Caco-2 (cell line): Measurements from ENCODE around the gene ZNF638. TPM values are rescaled to one million over a fixed set of nuclear protein-coding genes. Genes with fewer than 3 reads are reported as not detected.
A peak's percentile ranks its signal among the peaks of the same experiment; 100 is the strongest.

ENCODE experiments used
- BruUV-seq: library from RNA; stranded (reverse); fragments of 400-500 nt; replicated peaks from 2 replicates; lab custom pipeline; 2021; lab: Mats Ljungman, UMichigan
- CTCF ChIA-PET: fragments of 300-600 bp; sonication (Branson Sonifier 250); formaldehyde crosslinking; loops from one replicate; lab custom pipeline; 2022; ENCODE audit warnings: antibody characterized with exemption; lab: Charles Lee
- POLR2A ChIA-PET: fragments of 300-600 bp; sonication (Branson Sonifier 250); formaldehyde crosslinking; loops from one replicate; lab custom pipeline; 2022; ENCODE audit warnings: antibody characterized with exemption; lab: Charles Lee
- DNase-seq, 2 experiments: peaks; one replicate each; pipeline versions ENCODE4 v3.0.0 to v3.0.0-alpha.2; 2020 to 2022
- H3K27me3 ChIP-seq: replicated peaks from 2 replicates; pipeline ENCODE4 v1.6.0; 2011; ENCODE audit warnings: low read length; ENCODE audit not compliant: control insufficient read depth, insufficient read depth
- H3K36me3 ChIP-seq: 2 replicates; pipeline ENCODE4 v1.5.1; 2011; ENCODE audit warnings: low read length; ENCODE audit not compliant: control insufficient read depth, insufficient read depth
- H3K4me1 ChIP-seq: fragments of 250-450 bp; sonication (Bioruptor Pico); 2 replicates; pipeline ENCODE4 v1.5.1; 2020; ENCODE audit warnings: mild to moderate bottlenecking
- H3K4me3 ChIP-seq: 2 replicates; pipeline ENCODE4 v1.5.1; 2011; ENCODE audit warnings: low read depth, mild to moderate bottlenecking, control low read depth, low read length
- H3K9me3 ChIP-seq: fragments of 250-450 bp; sonication (Bioruptor Pico); 2 replicates; pipeline ENCODE4 v1.5.1; 2020; ENCODE audit warnings: mild to moderate bottlenecking, moderate library complexity
- H3K27ac Mint-ChIP-seq: one replicate; pipeline ENCODE4 v1.8.0; 2022; ENCODE audit warnings: mixed read lengths; ENCODE audit not compliant: unreplicated experiment
- H3K27me3 Mint-ChIP-seq: one replicate; pipeline ENCODE4 v1.8.0; 2022; ENCODE audit warnings: mixed read lengths; ENCODE audit not compliant: insufficient read depth, unreplicated experiment
- H3K36me3 Mint-ChIP-seq: one replicate; pipeline ENCODE4 v1.8.0; 2022; ENCODE audit warnings: mild to moderate bottlenecking, mixed read lengths; ENCODE audit not compliant: insufficient read depth, unreplicated experiment
- H3K4me1 Mint-ChIP-seq: one replicate; pipeline ENCODE4 v1.8.0; 2022; ENCODE audit warnings: low read depth, mixed read lengths; ENCODE audit not compliant: unreplicated experiment
- H3K4me3 Mint-ChIP-seq: one replicate; pipeline ENCODE4 v1.8.0; 2022; ENCODE audit warnings: mild to moderate bottlenecking, moderate library complexity, mixed read lengths; ENCODE audit not compliant: unreplicated experiment
- H3K9me3 Mint-ChIP-seq: one replicate; pipeline ENCODE4 v1.8.0; 2022; ENCODE audit warnings: mixed read lengths; ENCODE audit not compliant: unreplicated experiment
- intact Hi-C: fragments of 100-400 bp; cut with micrococcal nuclease; formaldehyde crosslinking; loops from one replicate; pipeline ENCODE4 v1.10.0; 2022; ENCODE audit not compliant: unreplicated experiment
- total RNA-seq: library from RNA; stranded (reverse); gene quantifications from 2 replicates; pipeline ENCODE4 v1.2.3, GENCODE V29; 2022
- TF ChIP-seq, protein P1 (sequence below), 2 experiments: fragments of 200-600 bp in 1 of 2; IDR thresholded peaks; 1 replicate in 1 of 2; 2 replicates in 1 of 2; pipeline versions ENCODE4 v1.5.1 to v1.8.0; 2011 to 2022; ENCODE audit warnings: antibody characterized with exemption in 1 of 2, control low read depth in 1 of 2, inconsistent platforms in 1 of 2, low read depth in 1 of 2, low read length in 1 of 2, mild to moderate bottlenecking in 1 of 2, moderate library complexity in 1 of 2; ENCODE audit not compliant: insufficient read depth in 1 of 2, severe bottlenecking in 1 of 2, unreplicated experiment in 1 of 2

Gene ZNF638
- total RNA-seq, 1 experiment from 2014 or later = 133 TPM

DNA sequence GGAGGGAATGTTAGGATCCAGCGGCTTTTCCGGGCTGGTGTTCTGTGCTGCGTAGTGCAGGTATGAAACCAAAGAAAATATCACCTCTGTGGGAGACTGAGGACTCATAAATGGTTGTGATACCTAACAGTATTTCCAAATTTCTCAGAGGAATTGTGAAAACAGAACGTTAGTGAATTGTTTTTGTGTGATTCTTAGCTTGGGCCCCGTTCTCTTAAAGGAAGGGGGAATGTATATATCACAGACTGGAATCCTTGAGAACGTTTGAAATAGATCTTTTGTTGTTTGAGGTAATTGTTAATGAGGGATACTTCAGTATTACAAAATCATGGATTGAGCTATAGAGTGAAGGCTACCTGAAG, 834 bp downstream of the ZNF638 start:
- Histone ChIP-seq H3K4me3 (peak overlapping the region; percentile 92), H3K36me3 (no peaks in the 10 kb centered on the region), H3K27me3 (no peaks in the 10 kb centered on the region), H3K9me3 (no peaks in the 10 kb centered on the region), H3K4me1 (peaks cover 11% of the 10 kb centered on the region; the same call in 1 of the 2 replicates)
- BruUV-seq = no TSS peak
- intact Hi-C loops = no loop called here
- no peak for DNase-seq
- TF ChIP-seq, protein P1, sequence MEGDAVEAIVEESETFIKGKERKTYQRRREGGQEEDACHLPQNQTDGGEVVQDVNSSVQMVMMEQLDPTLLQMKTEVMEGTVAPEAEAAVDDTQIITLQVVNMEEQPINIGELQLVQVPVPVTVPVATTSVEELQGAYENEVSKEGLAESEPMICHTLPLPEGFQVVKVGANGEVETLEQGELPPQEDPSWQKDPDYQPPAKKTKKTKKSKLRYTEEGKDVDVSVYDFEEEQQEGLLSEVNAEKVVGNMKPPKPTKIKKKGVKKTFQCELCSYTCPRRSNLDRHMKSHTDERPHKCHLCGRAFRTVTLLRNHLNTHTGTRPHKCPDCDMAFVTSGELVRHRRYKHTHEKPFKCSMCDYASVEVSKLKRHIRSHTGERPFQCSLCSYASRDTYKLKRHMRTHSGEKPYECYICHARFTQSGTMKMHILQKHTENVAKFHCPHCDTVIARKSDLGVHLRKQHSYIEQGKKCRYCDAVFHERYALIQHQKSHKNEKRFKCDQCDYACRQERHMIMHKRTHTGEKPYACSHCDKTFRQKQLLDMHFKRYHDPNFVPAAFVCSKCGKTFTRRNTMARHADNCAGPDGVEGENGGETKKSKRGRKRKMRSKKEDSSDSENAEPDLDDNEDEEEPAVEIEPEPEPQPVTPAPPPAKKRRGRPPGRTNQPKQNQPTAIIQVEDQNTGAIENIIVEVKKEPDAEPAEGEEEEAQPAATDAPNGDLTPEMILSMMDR (IDR thresholded peaks at IDR 0.05; ENCODE audit: insufficient read depth in 1 of 2, low read depth in 1 of 2, low read length in 1 of 2, severe bottlenecking in 1 of 2, unreplicated experiment in 1 of 2) = no peak
- H3K27me3 Mint-ChIP-seq = no peaks in the 10 kb centered on the region
- H3K4me1 Mint-ChIP-seq = peaks cover 24% of the 10 kb centered on the region
- H3K27ac Mint-ChIP-seq = peak overlapping the region; percentile 99
- H3K4me3 Mint-ChIP-seq = peak overlapping the region; percentile 98
- ChIA-PET POLR2A (interaction anchor here (0.6 to 1.6 kb wide), 5 partner anchors 10 to 105 kb away, joined by 3 to 28 read pairs (median 7); partner anchors contain the start of gene PAIP2B), CTCF (interaction anchor here (0.9 to 2.9 kb wide), 5 partner anchors 33 to 203 kb away, joined by 3 to 77 read pairs (median 4); partner anchors contain the start of gene MCEE)
- peaks cover 38% of the 10 kb centered on the region for H3K36me3 Mint-ChIP-seq
- H3K9me3 Mint-ChIP-seq = no peaks in the 10 kb centered on the region

DNA sequence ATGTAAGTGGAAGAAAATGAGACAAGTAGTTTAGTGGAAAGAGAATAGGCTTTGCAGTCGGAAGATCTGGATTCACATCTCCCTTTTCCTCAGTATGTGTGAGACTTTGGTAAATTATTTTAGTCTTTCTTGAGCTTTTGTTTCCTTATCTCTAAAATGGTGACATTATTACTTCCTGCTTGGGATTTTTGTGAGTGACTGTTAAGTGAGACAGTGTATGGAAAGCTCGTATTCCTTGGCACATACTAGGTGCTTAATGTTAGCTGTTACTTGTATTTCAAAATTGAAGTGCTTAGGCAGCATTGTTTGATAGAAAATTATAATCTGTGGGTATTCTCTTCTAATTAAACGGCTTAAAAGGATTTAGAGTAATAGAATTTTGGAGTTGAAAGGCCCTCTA, 2.0 kb downstream of the ZNF638 start:
- no peak for DNase-seq
- TF ChIP-seq, protein P1 (IDR thresholded peaks at IDR 0.05; ENCODE audit: insufficient read depth in 1 of 2, low read depth in 1 of 2, low read length in 1 of 2, severe bottlenecking in 1 of 2, unreplicated experiment in 1 of 2) = no peak
- intact Hi-C loops = no loop called here
- H3K4me1 ChIP-seq = peaks cover 11% of the 10 kb centered on the region; the same call in 1 of the 2 replicates
- BruUV-seq = no TSS peak
- Mint-ChIP-seq H3K36me3 (peaks cover 38% of the 10 kb centered on the region), H3K27ac (peak overlapping the region; percentile 99), H3K4me1 (peaks cover 33% of the 10 kb centered on the region), H3K27me3 (no peaks in the 10 kb centered on the region), H3K4me3 (peak overlapping the region; percentile 98), H3K9me3 (no peaks in the 10 kb centered on the region)
- no peaks in the 10 kb centered on the region; the same call in 1 of the 2 replicates for H3K36me3 ChIP-seq
- H3K9me3 ChIP-seq = no peaks in the 10 kb centered on the region
- ChIA-PET CTCF (no interaction called here), POLR2A (interaction anchor here (0.6 kb wide), 1 partner anchor 90 kb away, joined by 10 read pairs; no protein-coding TSS in a partner anchor)
- no peak overlapping the region for H3K4me3 ChIP-seq
- H3K27me3 ChIP-seq = no peaks in the 10 kb centered on the region

DNA sequence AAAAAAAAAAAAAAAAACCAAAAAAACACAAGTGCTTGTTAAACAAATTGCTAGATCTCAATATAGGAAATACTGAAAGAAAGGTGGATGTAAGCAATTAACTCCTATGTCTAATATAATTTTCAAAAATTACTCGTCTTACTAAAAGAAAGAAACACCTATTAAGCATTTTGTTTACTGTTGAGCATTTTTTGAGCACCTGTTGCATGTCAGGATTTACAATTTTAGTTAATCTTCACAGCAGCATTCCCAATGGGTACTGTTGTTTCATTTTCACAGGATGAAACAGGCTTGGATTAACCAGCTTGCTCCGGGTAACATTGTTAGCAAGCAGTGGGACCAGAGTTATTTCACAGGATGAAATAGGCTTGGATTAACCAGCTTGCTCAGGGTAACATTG, 4.8 kb downstream of the ZNF638 start:
- POLR2A ChIA-PET = no interaction called here
- Histone ChIP-seq H3K9me3 (no peaks in the 10 kb centered on the region), H3K36me3 (no peaks in the 10 kb centered on the region; the same call in 1 of the 2 replicates), H3K4me1 (peaks cover 19% of the 10 kb centered on the region), H3K4me3 (no peak overlapping the region), H3K27me3 (no peaks in the 10 kb centered on the region)
- Mint-ChIP-seq H3K4me1 (peaks cover 43% of the 10 kb centered on the region), H3K36me3 (peaks cover 37% of the 10 kb centered on the region), H3K9me3 (no peaks in the 10 kb centered on the region), H3K27ac (no peak overlapping the region), H3K27me3 (no peaks in the 10 kb centered on the region), H3K4me3 (no peak overlapping the region)
- no TSS peak for BruUV-seq
- intact Hi-C loops = no loop called here
- DNase-seq = no peak
- CTCF ChIA-PET = no interaction called here
- TF ChIP-seq, protein P1 (IDR thresholded peaks at IDR 0.05; ENCODE audit: insufficient read depth in 1 of 2, low read depth in 1 of 2, low read length in 1 of 2, severe bottlenecking in 1 of 2, unreplicated experiment in 1 of 2) = no peak
